Hematopoietic multipotent progenitor cell treated with erythropoietin and hydrocortisone succinate and interleukin-3 and kit ligand, for 17 days (in vitro differentiated cells): ENCODE results near the gene XPR1.

Source experiments
- DNase-seq: peaks from one replicate; pipeline ENCODE4 v3.0.0-alpha.2; 2015; ENCODE audit warnings: low spot score

Gene XPR1

GRCh38 chr1:180916771-180917170 is 284.9 kb downstream of the XPR1 start:
- no peak for DNase-seq

GRCh38 chr1:180917306-180918065 is 285.7 kb downstream of the XPR1 start:
- no peak for DNase-seq

GRCh38 chr1:180918519-180918918 is 286.7 kb downstream of the XPR1 start:
- DNase-seq: no peak

GRCh38 chr1:180919183-180919700 is 287.4 kb downstream of the XPR1 start:
- no peak for DNase-seq

- DNase-seq: no peak
Observed at GRCh38 chr1:180920193-180920592, 288.4 kb downstream of the XPR1 start.

- no peak for DNase-seq
Observed at GRCh38 chr1:180920702-180921101, 288.9 kb downstream of the XPR1 start.

GRCh38 chr1:180921386-180921785 is 289.6 kb downstream of the XPR1 start:
- DNase-seq: no peak

GRCh38 chr1:180921891-180922630 is 290.2 kb downstream of the XPR1 start:
- no peak for DNase-seq

- no peak for DNase-seq
Observed at GRCh38 chr1:180922631-180923015, 290.8 kb downstream of the XPR1 start.

GRCh38 chr1:180923021-180923841 is 291.4 kb downstream of the XPR1 start:
- peak; percentile 55 for DNase-seq

- peak; percentile 81 for DNase-seq
Observed at GRCh38 chr1:180923887-180924286, 292.1 kb downstream of the XPR1 start.

GRCh38 chr1:180924939-180925338 is 293.1 kb downstream of the XPR1 start:
- DNase-seq: no peak

- no peak for DNase-seq
Observed at GRCh38 chr1:180925471-180926051, 293.7 kb downstream of the XPR1 start.

GRCh38 chr1:180926164-180926981 is 294.6 kb downstream of the XPR1 start:
- peak; percentile 60 for DNase-seq

- no peak for DNase-seq
Observed at GRCh38 chr1:180927348-180927747, 295.5 kb downstream of the XPR1 start.

GRCh38 chr1:180927841-180928240 is 296.0 kb downstream of the XPR1 start:
- no peak for DNase-seq

GRCh38 chr1:180928331-180929230 is 296.8 kb downstream of the XPR1 start:
- no peak for DNase-seq

- DNase-seq: no peak
Observed at GRCh38 chr1:180929389-180929788, 297.6 kb downstream of the XPR1 start.

- no peak for DNase-seq
Observed at GRCh38 chr1:180930687-180931086, 298.9 kb downstream of the XPR1 start.

GRCh38 chr1:180931529-180931928 is 299.7 kb downstream of the XPR1 start:
- DNase-seq: no peak
